Body of pancreas (tissue), 4 donors: Measurements from ENCODE around the gene AJM1. TPM values are rescaled to one million over a fixed set of nuclear protein-coding genes. Genes with fewer than 3 reads are reported as not detected.
A peak's percentile ranks its signal among the peaks of the same experiment; 100 is the strongest.
"Not testable (repeated sequence)": the region's sequence is repeated elsewhere in the genome, so short reads cannot be mapped to it uniquely, and the experiment has no call there.

ENCODE experiments used
- ATAC-seq: fragments of 150-250 bp; one replicate; pipeline ENCODE4 v1.9.1; 2016
- DNase-seq, 4 donors: peaks; one replicate each; pipeline ENCODE4 v3.0.0-alpha.2; 2019
- H3K27ac ChIP-seq, 4 donors: fragments of 200-600 bp; sonication (generic); 1 replicate in 3 of 4; 2 replicates in 1 of 4; pipeline versions ENCODE4 v1.5.1 to v1.6.1; 2016 to 2019; ENCODE audit warnings: mild to moderate bottlenecking in 1 of 4, mixed read lengths in 1 of 4, moderate library complexity in 1 of 4
- H3K27me3 ChIP-seq, 2 donors: fragments of 200-600 bp; sonication (generic); one replicate each; pipeline ENCODE4 v1.6.0; 2016; ENCODE audit warnings: mild to moderate bottlenecking in 1 of 2
- H3K36me3 ChIP-seq, 2 donors: fragments of 200-600 bp; sonication (generic); replicated peaks in 1 of 2; 2 replicates each; pipeline ENCODE4 v1.5.1; 2016; ENCODE audit warnings: low read depth in 2 of 2; ENCODE audit not compliant: insufficient read depth in 1 of 2
- H3K4me1 ChIP-seq: fragments of 200-600 bp; sonication (generic); one replicate; pipeline ENCODE4 v1.6.0; 2016
- H3K4me3 ChIP-seq, 2 donors: fragments of 200-600 bp; sonication (generic); 1 replicate in 1 of 2; 2 replicates in 1 of 2; pipeline ENCODE4 v1.5.1; 2016 to 2019
- H3K9me3 ChIP-seq, 3 donors: fragments of 200-600 bp; sonication (generic); 1 replicate in 2 of 3; 2 replicates in 1 of 3; pipeline ENCODE4 v1.5.1; 2016
- CTCF ChIP-seq, 7 experiments: fragments of 450-650 bp in 4 of 7; fragments of 200-600 bp in 3 of 7; sonication (generic) in 3 of 7; IDR thresholded peaks; one replicate each; pipeline ENCODE4 v1.5.1; 2016 to 2019; ENCODE audit warnings: antibody characterized with exemption in 7 of 7
- POLR2A ChIP-seq, 3 donors: fragments of 450-650 bp; IDR thresholded peaks; one replicate each; pipeline ENCODE4 v1.6.1; 2016; ENCODE audit warnings: antibody characterized with exemption in 3 of 3, mild to moderate bottlenecking in 2 of 3
- WGBS, 2 donors: methylation state at CpG; one replicate each; pipeline ENCODE4 v1.1.5; 2017; 5-methylcytosine and 5-hydroxymethylcytosine counted together
- intact Hi-C: fragments of 100-400 bp; cut with DNase I; formaldehyde crosslinking; loops from one replicate; pipeline ENCODE4 v1.15.1; 2023
- total RNA-seq, 2 donors: library from RNA; depleted of rRNA; stranded (reverse); fragments of >200 nt; gene quantifications; one replicate each; pipeline ENCODE4 v1.1.0, GENCODE V29; 2016

Gene AJM1
- total RNA-seq, 2 donors from 2014 or later = 5.2 to 13.2 TPM

GRCh38 chr9:136835932-136836904 lies 6.1 kb upstream of the AJM1 start:
- Histone ChIP-seq H3K4me1 (peaks cover 14% of the 10 kb centered on the region), H3K36me3 (peaks cover 0 to 3% of the 10 kb centered on the region in 2 donors), H3K27me3 (no peaks in the 10 kb centered on the region), H3K9me3 (no peaks in the 10 kb centered on the region), H3K4me3 (no peak overlapping the region), H3K27ac (no peak overlapping the region)
- intact Hi-C loops = no loop called here
- ATAC-seq (no peak), DNase-seq (peak in 2 of 4 donors; percentile 1 to 11)
- WGBS, 2 donors = 73 to 84% methylated on average over 2 to 21 of the region's 21 CpGs
- TF ChIP-seq POLR2A (IDR thresholded peaks at IDR 0.05) (no peak), CTCF (IDR thresholded peaks at IDR 0.05) (no peak)

- H3K27ac ChIP-seq = no peak overlapping the region
Measured at GRCh38 chr9:136837146-136837855, 5.0 kb upstream of the AJM1 start.

GRCh38 chr9:136837856-136838277 lies 4.4 kb upstream of the AJM1 start:
- DNase-seq, H3K9me3 ChIP-seq, H3K36me3 ChIP-seq, H3K27me3 ChIP-seq, intact Hi-C loops, H3K27ac ChIP-seq, H3K4me3 ChIP-seq, ATAC-seq: not testable (repeated sequence)
- 85 to 97% methylated on average over 6 to 15 of the region's 15 CpGs for WGBS, 2 donors
- peaks cover 30% of the 10 kb centered on the region for H3K4me1 ChIP-seq

More at GRCh38 chr9:136837146-136837855, 5.0 kb upstream of the AJM1 start:
- DNase-seq = no peak
- H3K9me3 ChIP-seq = no peaks in the 10 kb centered on the region
- H3K27me3 ChIP-seq = no peaks in the 10 kb centered on the region
- peaks cover 0 to 3% of the 10 kb centered on the region in 2 donors for H3K36me3 ChIP-seq
- intact Hi-C loops = no loop called here
- 85 to 90% methylated on average over 3 to 21 of the region's 27 CpGs for WGBS, 2 donors
- TF ChIP-seq CTCF (IDR thresholded peaks at IDR 0.05) (no peak), POLR2A (IDR thresholded peaks at IDR 0.05) (no peak)
- no peak overlapping the region for H3K4me3 ChIP-seq
- H3K4me1 ChIP-seq = peaks cover 25% of the 10 kb centered on the region
- ATAC-seq = no peak

GRCh38 chr9:136838314-136839228 lies 3.7 kb upstream of the AJM1 start:
- Histone ChIP-seq H3K9me3 (no peaks in the 10 kb centered on the region), H3K4me3 (no peak overlapping the region), H3K27ac (no peak overlapping the region), H3K27me3 (no peaks in the 10 kb centered on the region), H3K4me1 (peaks cover 37% of the 10 kb centered on the region), H3K36me3 (no peaks in the 10 kb centered on the region)
- DNase-seq (no peak), ATAC-seq (no peak)
- WGBS, 2 donors = 82% methylated on average over 27 of the region's 29 CpGs; no CpG with 5 or more reads in 1 of the 2 donors
- intact Hi-C loops = no loop called here
- TF ChIP-seq CTCF (IDR thresholded peaks at IDR 0.05) = no peak
- no peak for TF ChIP-seq POLR2A (IDR thresholded peaks at IDR 0.05)
